DMS114 treated with DMSO at 0.1 percent for 48 hours (cell line): ENCODE measurements around the gene PMEPA1.

ENCODE experiments used
- DNase-seq: peaks from one replicate; lab custom pipeline; 2025; ENCODE audit not compliant: unreplicated experiment; lab: John Stamatoyannopoulos, UW

PMEPA1 gene

DNA sequence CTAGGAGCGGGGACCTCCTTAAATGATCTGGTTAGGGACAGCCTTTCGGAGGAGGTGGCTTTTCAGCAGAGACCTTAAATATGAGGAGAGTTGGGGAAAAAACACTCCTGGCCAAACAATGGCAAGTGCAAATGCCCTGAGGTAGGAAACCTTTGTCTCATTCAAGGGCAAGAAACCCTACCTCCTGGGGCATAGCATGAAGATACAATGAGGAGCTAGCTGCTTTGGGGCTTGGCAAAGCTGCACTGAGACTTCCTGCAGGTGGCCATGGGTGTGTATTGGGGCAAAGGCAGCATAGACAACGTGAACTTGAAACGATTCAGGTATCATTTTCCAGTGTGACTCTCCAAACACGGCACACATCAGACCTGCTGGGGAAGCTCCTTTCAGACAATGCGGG, 30.7 kb downstream of the PMEPA1 start:
- DNase-seq, result no peak

DNA sequence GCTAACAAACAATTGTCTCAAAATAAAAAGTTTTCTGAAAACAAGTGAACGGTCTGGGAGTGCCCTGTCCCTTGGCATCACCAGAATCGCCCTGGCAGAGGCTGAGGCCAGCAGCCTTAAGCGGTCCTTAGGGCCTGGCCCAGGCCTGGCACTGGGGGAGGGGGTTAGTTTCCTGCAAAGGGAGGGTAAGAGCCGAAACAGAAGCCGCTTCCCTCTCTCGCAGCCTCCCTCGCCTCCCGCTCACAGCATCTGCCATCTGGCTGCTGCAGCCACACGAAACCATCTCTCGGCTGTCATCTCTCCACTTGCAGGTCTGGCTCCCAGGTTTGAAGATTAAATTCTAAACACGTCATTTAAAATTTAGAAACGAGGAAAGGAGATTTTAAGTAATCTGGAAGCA, 31.5 kb downstream of the PMEPA1 start:
- no peak for DNase-seq

DNA sequence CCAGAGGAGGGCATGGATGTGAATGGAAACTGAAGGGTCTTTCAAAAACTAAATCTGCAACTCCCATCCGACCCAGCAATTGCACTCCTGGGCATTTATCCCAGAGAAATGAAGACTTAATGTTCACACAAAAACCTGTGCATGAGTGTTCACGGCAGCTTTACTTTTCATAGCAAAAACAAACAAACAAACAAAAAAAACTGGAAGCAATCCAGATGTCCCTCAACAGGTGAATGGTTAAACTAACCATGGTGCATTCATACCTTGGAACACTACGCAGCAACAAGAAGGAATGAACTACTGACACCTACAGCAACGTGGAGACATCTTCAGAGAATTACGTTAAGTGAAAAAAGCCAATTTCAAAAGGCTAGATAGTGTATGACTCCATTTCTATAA, 32.2 kb downstream of the PMEPA1 start:
- DNase-seq, result no peak

DNA sequence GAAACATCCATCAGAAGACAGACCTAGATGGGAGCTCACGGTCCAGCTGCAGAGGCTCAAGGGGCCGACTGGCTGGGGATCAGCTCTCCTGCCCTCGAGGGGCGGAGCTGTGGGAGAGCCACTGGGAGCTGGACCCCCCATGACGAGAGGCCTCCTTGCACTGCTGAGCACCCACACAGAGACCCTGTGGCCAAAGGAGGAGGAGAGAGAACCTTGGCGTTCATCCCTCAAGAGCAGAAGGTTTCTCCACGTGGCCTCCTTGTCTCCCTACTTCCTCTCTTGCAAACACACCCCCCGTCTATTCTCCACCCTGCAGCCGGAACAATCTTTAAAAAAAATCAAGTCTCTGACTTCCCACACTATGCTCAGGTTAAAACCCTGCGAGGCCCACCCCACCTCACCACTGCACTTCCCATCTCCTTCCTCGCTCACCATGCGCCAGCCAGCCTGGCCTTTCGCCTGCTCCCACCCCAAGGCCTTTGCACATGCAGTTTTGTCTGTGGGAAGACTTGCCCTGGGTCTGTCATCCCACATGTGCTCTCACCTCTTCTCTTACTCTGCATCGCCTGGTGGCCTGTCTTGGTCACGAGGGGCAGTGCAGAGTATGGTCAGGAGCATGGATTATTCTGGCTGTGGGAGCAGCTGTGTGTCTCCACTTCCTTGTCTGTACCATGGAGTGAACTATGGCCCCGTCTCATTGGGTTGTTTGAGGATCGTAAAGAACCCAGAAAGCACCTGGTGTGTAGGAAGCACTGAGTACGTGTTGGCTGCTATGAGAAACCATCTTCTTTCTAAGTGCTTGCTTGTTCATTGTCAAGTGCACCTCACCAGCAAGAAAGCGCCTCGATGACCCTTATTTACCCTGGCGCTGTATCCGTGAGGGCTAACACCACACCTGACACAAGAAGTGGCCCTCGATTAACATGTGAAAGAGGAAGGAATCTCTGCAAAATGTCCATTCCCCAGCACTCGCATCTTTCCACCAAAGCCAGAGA, 32.9 kb downstream of the PMEPA1 start:
- no peak for DNase-seq

DNA sequence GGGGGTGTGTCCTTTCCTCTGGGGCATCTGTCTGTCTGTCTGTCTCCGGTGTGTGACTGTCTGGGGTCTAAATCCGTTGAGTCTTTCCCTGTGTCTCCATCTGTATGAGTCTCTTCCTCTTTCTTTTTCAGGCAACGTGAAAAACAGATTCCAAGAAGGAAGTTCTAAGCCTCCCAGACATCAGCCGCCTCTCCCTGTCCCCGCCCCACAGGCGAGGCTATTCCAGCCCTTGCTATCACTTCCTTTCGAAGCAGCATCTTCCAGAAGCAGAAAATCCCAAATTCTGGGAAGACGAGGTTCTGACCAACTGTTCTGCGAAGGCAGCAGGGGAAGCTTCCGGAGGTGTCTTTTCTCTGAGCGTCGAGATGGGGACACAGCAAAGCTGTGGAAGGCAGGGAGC, 34.0 kb downstream of the PMEPA1 start:
- DNase-seq, result no peak

DNA sequence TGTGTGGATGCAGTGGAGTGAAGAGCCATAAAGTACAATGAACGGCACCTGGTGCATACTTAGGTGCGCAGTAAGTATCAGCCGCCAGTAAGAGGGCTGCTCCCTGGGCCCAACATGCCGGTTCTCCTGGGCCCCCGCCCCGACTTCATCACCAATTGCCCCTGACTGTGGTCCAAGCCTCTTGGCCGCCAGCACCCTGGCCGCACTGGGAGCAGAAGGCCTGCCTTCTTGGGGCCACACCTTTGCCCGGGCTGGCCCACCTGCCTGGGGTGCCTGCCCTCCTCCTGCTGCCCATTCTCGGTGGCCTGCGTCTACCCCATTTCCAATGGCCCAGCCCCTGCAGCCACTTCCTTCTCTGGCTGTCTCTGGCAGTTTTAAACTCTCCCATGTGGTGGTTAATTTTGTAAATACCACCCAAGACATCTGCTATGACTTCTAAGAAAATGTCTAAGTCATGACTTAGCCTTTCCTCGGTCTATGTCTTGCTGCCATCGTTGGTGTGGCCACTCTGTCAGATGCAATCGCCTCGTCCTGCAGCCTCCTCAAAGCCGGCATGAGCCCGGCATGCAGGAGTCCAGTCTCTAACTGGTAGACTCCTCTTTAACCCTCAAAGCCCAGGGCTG, 36.8 kb downstream of the PMEPA1 start:
- no peak for DNase-seq

DNA sequence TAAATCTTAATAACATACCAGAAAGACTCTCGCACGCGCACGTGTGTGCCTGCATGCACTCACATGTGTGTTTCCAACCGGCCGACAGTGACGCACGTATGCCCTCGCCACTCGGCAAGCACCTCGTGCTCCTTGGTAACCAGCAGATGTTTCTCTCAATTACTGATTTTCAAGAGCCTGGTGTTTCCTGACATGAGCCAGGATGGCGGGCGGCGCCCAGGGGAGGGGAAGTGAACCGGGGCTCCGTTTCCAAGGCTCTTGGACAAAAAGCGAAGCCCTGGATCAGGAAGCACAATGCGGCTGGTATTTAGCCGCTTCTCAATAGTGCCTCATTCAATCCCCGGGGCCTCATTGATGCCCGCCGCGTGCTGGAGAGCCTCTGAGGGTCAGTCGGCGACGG, 37.7 kb downstream of the PMEPA1 start:
- no peak for DNase-seq

DNA sequence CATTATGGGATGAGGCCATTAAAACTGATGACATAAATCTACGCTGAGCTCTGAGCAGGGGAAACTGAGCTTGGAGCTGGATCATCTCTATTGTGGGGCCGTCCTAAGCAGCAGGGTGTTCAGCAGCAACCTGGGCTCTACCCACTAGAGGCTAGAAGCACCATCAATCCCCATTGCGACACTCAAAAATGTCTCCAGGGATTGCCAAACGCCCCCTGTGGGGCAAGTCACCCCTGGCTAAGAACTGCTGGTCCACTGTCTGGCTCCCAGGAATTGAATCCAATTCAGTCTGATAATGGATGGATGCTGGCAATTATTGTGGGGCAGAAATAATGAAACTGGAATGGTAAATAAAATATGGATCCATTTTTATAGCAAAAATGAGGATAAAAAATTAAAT, 38.2 kb downstream of the PMEPA1 start:
- DNase-seq, result no peak

DNA sequence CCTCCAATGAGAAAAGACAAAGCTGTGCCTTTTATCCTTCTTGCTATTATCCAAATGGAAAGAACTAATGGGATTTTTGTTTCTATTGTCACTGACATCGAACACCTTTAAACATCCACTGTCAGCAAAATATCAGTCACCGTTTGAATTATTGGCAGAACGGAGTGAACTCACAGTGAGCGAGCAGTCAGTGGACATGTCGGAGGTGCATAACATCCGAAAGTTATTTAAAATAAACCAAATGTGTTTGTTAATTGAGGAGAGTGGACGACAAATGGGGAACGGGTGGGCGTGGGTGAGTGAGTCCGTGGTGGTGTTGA, 38.8 kb downstream of the PMEPA1 start:
- no peak for DNase-seq

DNA sequence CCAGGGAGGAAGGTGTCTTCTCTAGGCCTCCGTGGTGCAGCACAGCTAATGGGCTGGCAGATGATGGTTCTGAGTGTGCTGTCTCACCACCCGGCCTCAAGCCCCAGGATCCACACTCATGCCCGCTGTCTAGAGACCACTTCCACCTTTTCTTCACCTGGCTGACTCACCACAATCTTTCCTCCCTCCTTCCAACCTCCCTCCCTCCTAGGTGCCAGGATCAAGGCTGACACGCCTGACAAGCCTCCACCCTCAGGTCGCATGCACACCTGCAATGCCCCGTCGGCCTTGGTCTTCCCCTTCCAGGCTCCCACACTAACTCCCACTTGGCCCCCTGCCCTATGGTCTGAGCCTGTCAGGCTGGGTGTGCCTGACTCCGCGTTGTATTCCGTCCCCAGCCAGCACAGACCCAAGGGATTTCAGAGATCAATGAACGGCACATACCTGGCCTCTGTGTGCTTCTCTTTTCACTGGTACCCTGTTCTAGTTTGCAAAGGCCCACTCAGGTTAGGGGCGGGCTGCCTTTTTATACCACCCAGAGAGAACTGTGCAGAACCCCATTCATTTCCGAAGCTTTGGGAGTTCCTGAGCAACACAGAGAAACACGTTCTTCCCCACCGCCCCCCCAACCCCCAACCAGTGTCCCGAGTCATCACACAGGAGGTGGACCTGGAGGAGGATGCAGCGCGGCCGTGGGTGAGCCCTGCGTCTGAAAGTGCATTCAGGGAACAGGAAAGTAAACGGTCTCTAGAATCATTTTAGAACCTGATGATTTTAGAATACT, 39.3 kb downstream of the PMEPA1 start:
- no peak for DNase-seq

DNA sequence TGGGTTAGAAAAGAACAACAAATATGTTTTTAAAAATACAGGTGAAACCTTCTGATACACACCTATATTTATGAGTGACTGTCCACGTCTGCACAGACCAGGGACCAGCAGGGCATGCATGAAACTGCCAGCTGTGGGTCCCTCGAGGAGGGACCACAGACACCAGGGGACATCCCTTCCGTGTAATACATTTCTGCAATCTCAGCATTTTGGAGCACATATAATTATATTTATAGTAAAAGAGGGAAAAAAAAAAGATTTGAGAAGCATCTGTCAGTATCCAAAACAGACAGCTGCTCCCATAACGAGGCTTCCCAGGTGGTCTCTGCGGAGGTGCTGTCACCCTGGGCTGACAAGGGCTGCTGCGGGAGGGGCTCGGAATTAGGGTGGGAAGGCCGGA, 40.2 kb downstream of the PMEPA1 start:
- DNase-seq, result no peak

DNA sequence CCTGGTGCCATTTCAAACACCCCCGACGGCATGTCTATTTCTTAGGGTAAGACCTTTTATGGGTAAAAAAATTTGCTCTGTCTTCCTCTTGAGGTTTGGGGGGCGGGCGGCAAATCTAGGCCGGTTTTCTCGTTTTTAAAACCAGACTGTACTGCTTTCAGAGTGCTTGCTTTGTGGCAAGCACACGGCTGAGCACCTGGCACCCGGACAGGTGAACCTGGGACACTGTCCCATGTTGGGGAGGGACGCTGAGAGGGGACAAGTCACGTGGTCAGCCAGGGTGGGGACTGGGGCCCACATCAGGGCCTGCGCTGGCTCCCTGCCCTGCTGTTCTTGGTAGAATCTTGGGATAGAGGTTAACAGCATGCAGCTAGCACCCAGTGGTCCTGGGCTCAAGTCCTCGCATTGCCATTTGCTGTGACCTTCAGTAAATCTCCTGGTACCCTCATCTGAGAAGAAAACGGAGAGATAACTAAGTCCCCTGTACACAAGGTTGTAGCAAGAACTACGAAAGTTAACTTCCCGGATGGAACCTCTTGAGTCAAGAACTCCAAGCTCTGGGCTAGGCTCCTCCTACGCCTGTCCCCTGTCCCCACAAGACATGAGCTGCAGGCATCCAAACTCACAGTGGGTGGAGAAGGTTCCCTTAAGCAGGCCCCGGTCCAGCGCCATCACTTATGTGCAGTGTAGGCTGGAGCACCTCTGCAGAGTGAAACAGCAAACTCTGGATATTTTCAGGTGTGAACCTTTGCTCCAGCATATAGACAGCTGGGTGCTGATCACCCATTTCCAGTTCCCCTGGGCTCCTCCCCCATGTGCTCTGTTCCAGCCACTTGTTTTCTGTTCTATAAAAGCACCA, 41.7 kb downstream of the PMEPA1 start:
- DNase-seq, result no peak

DNA sequence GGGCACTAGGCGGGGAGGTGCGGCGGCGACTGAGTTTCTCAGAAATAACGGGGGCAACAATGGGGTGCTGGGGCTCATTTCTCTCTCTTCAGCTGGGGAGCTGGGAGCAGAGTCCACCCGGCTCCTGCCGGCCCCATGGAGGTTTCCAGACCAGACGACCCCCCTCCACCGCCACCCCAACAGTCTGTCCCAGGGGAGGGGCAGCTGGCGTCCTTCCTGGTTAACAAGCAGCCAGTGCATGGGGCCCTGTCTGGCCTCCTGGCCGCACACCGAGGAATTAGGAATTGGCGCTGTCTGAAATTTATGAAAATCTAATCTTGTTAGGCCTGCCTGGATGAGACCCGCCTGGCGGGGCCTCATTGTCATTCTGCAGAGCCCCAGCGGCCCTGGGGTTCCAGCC, 42.4 kb downstream of the PMEPA1 start:
- no peak for DNase-seq

DNA sequence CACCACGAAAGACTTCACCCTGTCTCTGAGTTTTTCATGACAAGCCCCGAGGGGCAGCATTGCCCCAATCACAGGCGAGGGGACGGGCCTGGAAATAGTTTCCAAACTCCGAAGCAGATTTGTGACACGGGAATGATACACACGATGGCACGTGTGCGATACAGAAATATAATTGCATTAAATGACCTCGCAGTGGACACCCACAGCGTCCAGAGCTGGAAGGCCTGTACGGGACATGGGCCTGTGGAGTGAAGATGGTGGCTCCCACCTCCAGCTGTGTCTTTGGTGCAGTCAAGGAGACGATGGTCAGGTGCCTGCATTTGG, 43.0 kb downstream of the PMEPA1 start:
- DNase-seq, result no peak

DNA sequence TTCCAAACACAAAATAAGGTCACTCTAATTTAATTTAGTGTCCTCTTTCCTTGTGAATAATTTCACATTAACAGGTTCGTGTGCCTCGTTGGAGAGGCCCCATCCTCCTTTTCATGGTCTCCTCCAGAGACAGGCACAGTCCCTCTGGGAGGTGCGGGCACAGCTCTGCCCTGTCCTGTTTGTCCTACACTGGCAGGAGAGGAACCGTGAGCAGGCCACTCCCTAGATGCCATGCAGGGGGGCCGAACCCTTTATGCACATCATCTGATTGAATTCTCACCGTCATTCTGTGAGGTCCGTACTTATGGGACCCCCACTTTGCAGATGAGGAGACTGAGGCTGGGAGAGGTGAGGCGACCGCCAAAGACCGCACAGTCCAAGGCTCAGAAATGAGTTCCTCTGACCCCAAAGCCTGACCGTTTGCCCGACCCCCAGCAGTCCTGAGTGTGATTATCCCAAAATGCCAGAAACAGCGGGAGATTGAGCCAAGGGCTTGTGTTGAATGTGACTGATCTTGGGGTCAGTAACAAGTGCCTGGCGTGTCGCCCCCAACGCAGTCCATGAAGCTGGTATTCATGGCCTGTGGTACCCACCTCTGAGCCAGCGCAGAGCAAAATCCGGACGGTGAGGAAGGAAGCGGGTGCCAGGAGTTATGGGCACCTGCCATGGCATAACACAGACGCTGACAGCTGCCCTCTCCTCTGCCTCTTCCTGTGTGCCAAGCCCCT, 43.5 kb downstream of the PMEPA1 start:
- DNase-seq, result no peak

DNA sequence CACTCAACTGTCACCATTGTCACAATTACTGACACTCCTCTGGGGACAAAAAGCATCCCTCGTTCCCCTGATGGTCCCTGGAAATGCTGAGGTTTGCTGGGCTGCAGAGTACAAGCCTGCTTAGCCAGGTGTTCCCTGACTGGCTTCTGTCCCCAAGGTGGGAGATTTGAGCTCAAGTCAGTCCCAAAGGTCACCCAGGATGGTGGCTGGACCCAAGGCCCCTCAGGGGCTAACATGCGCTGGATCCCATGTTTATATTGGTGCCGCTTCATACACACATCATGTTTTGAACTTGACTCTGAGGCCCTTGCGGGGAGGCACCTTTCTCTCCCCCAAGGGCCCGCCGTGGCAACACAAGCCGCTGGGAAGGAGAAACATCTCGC, 44.2 kb downstream of the PMEPA1 start:
- no peak for DNase-seq

DNA sequence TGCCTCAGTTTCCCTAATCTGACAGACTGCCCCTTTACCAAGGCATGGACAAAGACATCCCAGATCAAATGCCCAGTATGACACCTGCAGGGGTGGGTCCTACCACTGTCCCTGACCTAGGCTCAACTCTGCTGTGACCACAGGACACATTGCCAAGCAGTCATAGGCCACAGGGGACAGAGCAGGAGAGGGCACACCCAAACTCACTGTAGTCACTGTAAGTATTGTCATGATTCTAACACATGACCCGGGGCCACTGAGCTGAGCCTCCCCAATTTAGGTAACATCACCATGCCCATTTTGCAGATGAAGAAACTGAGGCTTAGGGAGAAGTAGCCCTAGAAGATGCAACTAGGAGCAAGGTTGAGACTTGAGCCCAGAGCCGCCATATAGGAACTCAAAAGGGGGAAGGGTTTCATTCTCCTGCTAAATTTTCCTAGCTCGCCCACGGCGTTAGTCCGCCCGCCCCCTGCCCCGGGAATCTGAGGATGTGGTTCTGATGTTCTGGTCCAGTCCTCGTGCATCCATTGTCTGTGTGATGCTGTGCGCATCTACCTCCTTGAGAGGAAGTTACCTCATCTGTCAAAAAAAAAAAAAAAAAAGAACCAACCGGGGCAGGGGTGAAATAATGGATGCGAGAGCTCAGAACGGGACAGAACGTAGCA, 44.8 kb downstream of the PMEPA1 start:
- DNase-seq, result no peak

DNA sequence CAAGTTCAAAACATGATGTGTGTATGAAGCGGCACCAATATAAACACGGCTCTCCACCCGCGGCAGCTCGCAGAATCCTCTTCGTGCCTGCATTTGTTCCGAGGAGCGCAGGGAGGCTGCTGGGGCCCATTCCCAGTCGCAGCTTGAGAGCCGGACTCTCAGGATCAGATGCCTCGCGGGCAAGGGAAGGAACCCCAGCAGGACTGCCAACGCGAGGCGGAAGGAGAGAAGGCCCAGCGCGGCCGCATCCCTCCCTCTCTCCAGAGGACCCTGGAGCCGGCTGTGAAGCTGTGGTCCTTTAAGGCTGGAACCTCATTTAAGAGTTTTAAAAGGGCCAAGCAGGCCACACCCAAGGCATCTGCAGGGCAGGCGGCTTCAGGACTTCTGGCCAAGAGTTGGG, 45.3 kb downstream of the PMEPA1 start:
- DNase-seq, result no peak

DNA sequence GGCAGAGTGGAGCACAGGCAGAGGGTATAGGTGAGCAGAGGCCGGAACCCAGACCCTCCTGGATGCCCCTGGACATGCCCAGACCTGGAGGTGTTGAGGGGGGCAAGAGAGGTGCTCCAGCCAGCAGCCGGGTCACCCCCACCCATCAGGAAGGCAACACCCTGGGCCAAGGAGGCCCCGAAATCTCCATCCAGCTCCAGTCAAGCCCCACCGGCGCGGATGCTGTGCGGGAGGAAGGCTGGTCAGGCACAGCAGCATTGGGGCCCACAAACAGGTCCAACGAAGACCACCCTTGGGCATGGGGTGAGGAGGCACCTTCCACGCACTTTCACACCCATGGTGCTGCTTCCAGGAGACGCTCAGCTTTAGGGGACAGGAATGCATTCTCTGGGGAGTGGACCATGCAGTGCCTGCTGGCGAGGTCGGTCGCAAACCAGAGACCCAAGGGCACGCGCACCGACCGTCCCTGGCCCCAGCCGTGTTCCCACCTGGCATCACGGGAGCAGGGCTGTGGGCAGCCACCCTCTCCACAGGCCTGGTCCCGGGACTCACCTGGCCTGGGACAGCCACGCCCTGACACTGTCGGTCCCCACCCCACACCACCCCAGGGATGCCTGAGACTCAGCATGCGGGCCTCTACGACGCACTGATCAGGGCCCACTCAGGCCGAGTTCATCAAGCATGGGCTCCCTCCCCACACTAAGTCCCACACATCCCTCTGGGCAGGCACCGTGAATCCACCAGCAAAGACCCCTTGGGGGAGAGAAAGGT, 45.9 kb downstream of the PMEPA1 start:
- no peak for DNase-seq
